ENCODE measurements around the gene POLE.

Gene POLE

DNA sequence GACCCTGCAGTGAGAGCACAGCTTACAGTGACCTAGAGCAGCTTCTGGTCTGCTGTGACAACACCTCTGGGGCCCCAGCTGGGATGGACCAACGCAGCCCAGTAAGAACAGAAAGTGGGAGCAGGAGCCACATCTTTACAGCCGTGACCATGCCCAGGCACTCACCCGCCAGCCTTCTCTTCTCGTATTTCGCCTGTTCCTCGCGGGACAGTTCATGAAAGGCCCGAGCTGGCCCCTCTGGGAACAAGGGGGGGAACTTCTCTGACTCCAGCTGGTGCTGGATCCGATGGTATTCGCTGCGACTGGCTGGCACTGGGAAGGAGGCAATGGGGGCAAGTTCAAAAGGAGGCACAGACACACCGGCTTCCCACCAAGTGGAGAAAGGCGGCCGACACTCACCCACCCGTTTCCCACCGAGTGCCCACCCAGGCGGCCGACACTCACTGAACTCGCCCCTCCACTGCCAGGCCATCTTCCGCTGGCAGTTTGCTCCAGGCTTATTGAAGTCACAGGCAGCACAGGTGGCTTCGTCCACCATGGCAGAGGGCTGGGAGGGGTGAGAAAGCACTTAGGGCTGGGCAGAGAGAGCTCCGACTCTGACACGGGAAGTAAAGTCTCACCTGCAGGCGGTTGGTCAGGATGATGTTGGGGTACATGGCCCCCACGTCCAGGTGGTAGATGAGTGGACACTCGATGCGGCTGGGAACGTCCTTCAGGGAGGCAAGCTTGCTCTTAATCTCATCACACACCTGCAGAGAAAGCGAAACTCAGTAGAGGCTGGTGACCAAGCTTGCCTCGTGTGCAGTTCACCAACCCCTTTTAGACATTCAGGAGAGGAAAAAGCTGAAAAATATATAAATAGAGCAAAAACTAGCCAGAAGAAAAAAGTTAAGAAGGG, 18.7 kb downstream of the POLE start:
- Histone ChIP-seq H3K9me3 (ENCODE audit: control insufficient read depth in 1 of 2, low read length in 2 of 2) (no peaks in the 10 kb centered on the region), H3K36me3 (ENCODE audit: control insufficient read depth in 1 of 2, insufficient read depth in 2 of 2, low read length in 2 of 2) (peaks cover 13 to 78% of the 10 kb centered on the region in 2 donors), H3K9ac (ENCODE audit: low read depth in 1 of 2, low read length in 2 of 2) (no peak overlapping the region), H3K27me3 (ENCODE audit: control insufficient read depth in 1 of 2, insufficient read depth in 2 of 2, low read length in 2 of 2) (no peaks in the 10 kb centered on the region), H3K4me1 (ENCODE audit: control insufficient read depth in 1 of 2, insufficient read depth in 2 of 2, low read length in 2 of 2) (no peaks in the 10 kb centered on the region), H3K27ac (ENCODE audit: low read depth, low read length) (no peak overlapping the region), H3K4me3 (ENCODE audit: low read depth in 1 of 2, low read length in 2 of 2) (no peak overlapping the region)

DNA sequence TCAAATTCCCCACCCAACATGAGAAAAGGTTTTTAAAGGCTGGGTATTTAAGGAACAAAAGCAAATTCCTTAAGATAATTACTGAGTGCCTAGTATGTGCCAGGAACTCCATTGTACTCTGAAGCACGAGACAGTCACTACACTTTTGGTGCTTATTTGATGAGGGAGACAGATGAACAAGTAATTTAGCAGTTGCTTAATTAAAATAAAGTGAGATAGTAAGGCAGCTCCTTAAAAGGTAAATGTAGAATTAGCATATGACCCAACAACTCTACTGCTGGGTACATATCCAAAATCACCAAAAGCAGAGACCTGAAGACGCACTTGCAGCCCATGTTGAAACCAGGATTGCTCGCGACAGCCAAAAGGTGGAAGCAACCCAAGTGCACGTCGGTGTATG, 21.3 kb downstream of the POLE start:
- peaks cover 24 to 85% of the 10 kb centered on the region in 2 donors for H3K36me3 ChIP-seq (ENCODE audit: control insufficient read depth in 1 of 2, insufficient read depth in 2 of 2, low read length in 2 of 2)
- H3K4me3 ChIP-seq (ENCODE audit: low read depth in 1 of 2, low read length in 2 of 2) = no peak overlapping the region
- H3K4me1 ChIP-seq (ENCODE audit: control insufficient read depth in 1 of 2, insufficient read depth in 2 of 2, low read length in 2 of 2) = no peaks in the 10 kb centered on the region
- H3K27ac ChIP-seq (ENCODE audit: low read depth, low read length) = no peak overlapping the region
- no peak overlapping the region for H3K9ac ChIP-seq (ENCODE audit: low read depth in 1 of 2, low read length in 2 of 2)
- no peaks in the 10 kb centered on the region for H3K9me3 ChIP-seq (ENCODE audit: control insufficient read depth in 1 of 2, low read length in 2 of 2)
- no peaks in the 10 kb centered on the region for H3K27me3 ChIP-seq (ENCODE audit: control insufficient read depth in 1 of 2, insufficient read depth in 2 of 2, low read length in 2 of 2)

DNA sequence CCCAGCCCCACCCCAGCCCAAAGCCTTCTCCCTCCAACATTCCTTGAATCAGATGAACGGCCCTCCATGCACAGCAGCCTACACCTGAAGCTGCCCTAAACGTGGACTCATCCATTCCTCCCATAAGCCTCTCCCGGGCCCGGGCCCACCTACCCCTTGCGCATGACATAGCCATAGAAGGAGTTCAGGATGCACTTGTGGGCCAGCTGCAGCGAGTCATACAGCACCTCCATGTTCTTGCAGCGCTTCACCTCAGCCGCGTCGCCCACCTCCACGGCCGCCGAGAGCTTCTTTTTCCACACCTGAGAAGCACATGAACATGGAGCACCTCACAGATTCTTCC, 22.0 kb downstream of the POLE start:
- Histone ChIP-seq H3K27ac (ENCODE audit: low read depth, low read length) (no peak overlapping the region), H3K4me1 (ENCODE audit: control insufficient read depth in 1 of 2, insufficient read depth in 2 of 2, low read length in 2 of 2) (no peaks in the 10 kb centered on the region), H3K36me3 (ENCODE audit: control insufficient read depth in 1 of 2, insufficient read depth in 2 of 2, low read length in 2 of 2) (peaks cover 30 to 92% of the 10 kb centered on the region in 2 donors), H3K4me3 (ENCODE audit: low read depth in 1 of 2, low read length in 2 of 2) (no peak overlapping the region), H3K9ac (ENCODE audit: low read depth in 1 of 2, low read length in 2 of 2) (no peak overlapping the region), H3K9me3 (ENCODE audit: control insufficient read depth in 1 of 2, low read length in 2 of 2) (no peaks in the 10 kb centered on the region), H3K27me3 (ENCODE audit: control insufficient read depth in 1 of 2, insufficient read depth in 2 of 2, low read length in 2 of 2) (no peaks in the 10 kb centered on the region)

DNA sequence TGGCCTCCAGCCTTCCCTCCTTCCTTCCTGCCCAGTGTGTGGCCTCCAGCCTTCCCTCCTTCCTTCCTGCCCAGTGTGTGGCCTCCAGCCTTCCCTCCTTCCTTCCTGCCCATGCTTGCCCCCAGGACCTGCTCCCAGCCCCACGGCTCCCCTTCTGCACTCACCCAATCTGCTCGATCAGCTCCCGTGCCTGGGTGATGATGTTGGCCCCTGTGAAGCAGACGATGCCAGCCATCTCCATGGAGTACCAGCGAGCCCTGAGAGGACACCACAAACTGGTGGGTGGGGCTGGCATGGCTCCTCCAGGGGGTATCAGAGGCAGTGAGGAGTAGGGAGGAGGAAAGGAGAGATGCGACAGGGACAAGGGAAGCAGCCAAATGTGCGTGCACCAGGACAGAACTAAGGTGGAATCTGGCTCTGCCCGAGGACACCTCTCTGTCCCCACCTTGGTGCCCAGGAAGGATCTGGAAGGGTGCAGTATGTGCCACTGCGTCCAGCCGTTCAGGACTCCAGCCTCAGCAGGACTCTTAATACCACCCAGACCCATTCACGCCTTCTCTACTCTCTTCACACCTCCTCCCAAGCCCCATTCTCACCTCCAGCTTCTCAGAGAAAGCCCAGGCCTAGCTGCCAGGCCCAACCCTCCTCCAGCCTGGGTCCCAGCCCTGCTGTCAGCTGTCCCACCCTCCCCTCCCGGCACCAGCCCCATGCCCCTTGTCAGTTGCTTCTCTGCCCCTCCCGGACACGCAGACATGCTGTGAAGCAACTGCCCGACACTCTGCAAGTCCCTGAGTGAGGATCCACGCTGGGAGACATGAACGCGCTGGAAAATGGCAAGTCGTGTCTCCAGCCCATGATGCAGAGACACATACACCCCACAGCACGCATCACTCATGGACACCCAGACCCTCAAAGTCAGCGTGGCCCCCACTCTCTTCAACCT, 22.7 kb downstream of the POLE start:
- no peak overlapping the region for H3K9ac ChIP-seq (ENCODE audit: low read depth in 1 of 2, low read length in 2 of 2)
- no peaks in the 10 kb centered on the region for H3K27me3 ChIP-seq (ENCODE audit: control insufficient read depth in 1 of 2, insufficient read depth in 2 of 2, low read length in 2 of 2)
- no peaks in the 10 kb centered on the region for H3K4me1 ChIP-seq (ENCODE audit: control insufficient read depth in 1 of 2, insufficient read depth in 2 of 2, low read length in 2 of 2)
- no peak overlapping the region for H3K27ac ChIP-seq (ENCODE audit: low read depth, low read length)
- no peaks in the 10 kb centered on the region for H3K9me3 ChIP-seq (ENCODE audit: control insufficient read depth in 1 of 2, low read length in 2 of 2)
- peaks cover 34 to 93% of the 10 kb centered on the region in 2 donors for H3K36me3 ChIP-seq (ENCODE audit: control insufficient read depth in 1 of 2, insufficient read depth in 2 of 2, low read length in 2 of 2)
- H3K4me3 ChIP-seq (ENCODE audit: low read depth in 1 of 2, low read length in 2 of 2) = no peak overlapping the region

DNA sequence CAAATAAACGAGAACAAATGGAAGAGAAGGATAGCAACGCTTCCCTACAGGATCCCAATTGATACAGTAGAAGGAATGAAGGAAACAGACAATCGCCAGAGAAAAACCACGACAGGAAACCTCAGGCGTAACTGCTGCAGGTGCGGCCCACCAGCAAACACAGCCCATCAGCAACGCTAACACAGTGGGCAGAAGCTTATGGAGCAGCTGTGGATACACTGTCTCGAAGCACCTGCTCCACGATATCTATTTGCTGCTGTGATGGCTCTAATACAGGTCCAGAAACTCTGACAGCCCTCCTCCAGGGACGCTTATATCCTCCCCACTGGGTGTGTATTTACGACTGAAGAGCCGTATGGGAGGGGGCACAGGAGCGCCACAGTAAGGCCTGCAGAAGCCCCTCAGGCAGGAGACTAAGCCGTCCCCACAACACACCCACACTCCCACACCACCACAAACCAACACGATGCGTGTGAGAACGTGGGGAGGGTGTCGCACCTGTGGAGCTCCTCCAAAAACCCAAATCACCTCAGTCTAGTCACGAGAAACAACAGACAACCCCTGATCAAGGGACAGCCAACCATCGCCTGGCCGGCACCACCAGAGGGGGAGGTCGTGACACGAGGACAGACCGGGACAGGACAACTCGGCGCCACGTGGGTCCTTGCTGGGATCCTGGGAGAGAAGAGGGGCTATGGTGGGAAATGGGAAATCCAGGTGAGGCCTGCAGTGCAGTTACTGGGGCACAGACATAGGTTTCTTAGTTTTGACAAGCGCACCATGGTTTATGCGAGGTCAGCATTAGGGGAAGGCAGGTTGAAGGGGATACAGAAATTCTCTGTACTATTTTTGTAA, 24.0 kb downstream of the POLE start:
- H3K36me3 ChIP-seq (ENCODE audit: control insufficient read depth in 1 of 2, insufficient read depth in 2 of 2, low read length in 2 of 2) = peaks cover 38 to 98% of the 10 kb centered on the region in 2 donors
- H3K9me3 ChIP-seq (ENCODE audit: control insufficient read depth in 1 of 2, low read length in 2 of 2) = no peaks in the 10 kb centered on the region
- H3K4me3 ChIP-seq (ENCODE audit: low read depth in 1 of 2, low read length in 2 of 2) = no peak overlapping the region
- H3K9ac ChIP-seq (ENCODE audit: low read depth in 1 of 2, low read length in 2 of 2) = no peak overlapping the region
- H3K27ac ChIP-seq (ENCODE audit: low read depth, low read length) = no peak overlapping the region
- H3K27me3 ChIP-seq (ENCODE audit: control insufficient read depth in 1 of 2, insufficient read depth in 2 of 2, low read length in 2 of 2) = no peaks in the 10 kb centered on the region
- no peaks in the 10 kb centered on the region for H3K4me1 ChIP-seq (ENCODE audit: control insufficient read depth in 1 of 2, insufficient read depth in 2 of 2, low read length in 2 of 2)

DNA sequence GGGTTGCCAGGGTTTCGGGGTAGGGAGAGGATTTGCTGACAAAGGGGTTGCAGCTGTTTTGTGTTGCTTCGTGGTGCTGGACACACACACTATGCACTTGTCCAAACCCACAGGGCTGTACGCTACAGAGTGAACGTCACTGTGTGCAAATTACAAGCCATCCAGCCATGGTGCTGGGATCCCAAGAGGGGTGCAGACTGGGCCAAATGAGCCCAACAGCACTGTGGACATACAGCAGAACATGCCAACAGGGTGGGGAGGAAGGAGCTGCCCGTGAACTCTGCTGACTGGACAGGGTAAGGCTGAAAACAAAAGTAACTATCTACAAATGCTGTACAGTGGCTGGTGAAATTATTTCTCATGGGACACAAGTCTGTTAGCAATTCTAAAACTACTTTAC, 25.2 kb downstream of the POLE start:
- Histone ChIP-seq H3K9me3 (ENCODE audit: control insufficient read depth in 1 of 2, low read length in 2 of 2) (no peaks in the 10 kb centered on the region), H3K27ac (ENCODE audit: low read depth, low read length) (no peak overlapping the region), H3K36me3 (ENCODE audit: control insufficient read depth in 1 of 2, insufficient read depth in 2 of 2, low read length in 2 of 2) (peaks cover 50 to 99% of the 10 kb centered on the region in 2 donors), H3K4me1 (ENCODE audit: control insufficient read depth in 1 of 2, insufficient read depth in 2 of 2, low read length in 2 of 2) (no peaks in the 10 kb centered on the region), H3K27me3 (ENCODE audit: control insufficient read depth in 1 of 2, insufficient read depth in 2 of 2, low read length in 2 of 2) (no peaks in the 10 kb centered on the region), H3K4me3 (ENCODE audit: low read depth in 1 of 2, low read length in 2 of 2) (no peak overlapping the region), H3K9ac (ENCODE audit: low read depth in 1 of 2, low read length in 2 of 2) (no peak overlapping the region)

DNA sequence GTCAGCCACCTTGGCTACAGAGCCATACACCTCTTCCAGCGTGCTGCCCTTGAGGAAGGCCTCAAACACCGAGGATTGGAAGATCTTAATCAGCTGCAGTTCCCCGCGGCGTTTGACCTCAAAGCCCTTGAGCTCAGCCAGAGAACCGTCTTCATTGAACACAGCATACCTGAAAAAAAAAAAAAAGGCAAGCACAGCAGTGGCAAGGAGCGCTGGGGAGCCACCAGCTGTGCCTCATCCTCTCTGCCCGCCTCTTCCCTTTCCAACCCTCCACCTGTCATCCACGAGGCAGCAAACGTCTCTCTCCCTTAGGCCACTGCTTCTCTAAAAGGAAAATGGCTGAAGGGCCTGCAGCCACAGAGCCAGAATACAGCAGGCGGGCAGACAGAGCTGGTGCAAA, 26.1 kb downstream of the POLE start:
- H3K36me3 ChIP-seq (ENCODE audit: control insufficient read depth in 1 of 2, insufficient read depth in 2 of 2, low read length in 2 of 2) = peaks cover 50 to 99% of the 10 kb centered on the region in 2 donors
- no peaks in the 10 kb centered on the region for H3K27me3 ChIP-seq (ENCODE audit: control insufficient read depth in 1 of 2, insufficient read depth in 2 of 2, low read length in 2 of 2)
- H3K27ac ChIP-seq (ENCODE audit: low read depth, low read length) = no peak overlapping the region
- H3K9ac ChIP-seq (ENCODE audit: low read depth in 1 of 2, low read length in 2 of 2) = no peak overlapping the region
- no peaks in the 10 kb centered on the region for H3K4me1 ChIP-seq (ENCODE audit: control insufficient read depth in 1 of 2, insufficient read depth in 2 of 2, low read length in 2 of 2)
- H3K9me3 ChIP-seq (ENCODE audit: control insufficient read depth in 1 of 2, low read length in 2 of 2) = no peaks in the 10 kb centered on the region
- no peak overlapping the region for H3K4me3 ChIP-seq (ENCODE audit: low read depth in 1 of 2, low read length in 2 of 2)

DNA sequence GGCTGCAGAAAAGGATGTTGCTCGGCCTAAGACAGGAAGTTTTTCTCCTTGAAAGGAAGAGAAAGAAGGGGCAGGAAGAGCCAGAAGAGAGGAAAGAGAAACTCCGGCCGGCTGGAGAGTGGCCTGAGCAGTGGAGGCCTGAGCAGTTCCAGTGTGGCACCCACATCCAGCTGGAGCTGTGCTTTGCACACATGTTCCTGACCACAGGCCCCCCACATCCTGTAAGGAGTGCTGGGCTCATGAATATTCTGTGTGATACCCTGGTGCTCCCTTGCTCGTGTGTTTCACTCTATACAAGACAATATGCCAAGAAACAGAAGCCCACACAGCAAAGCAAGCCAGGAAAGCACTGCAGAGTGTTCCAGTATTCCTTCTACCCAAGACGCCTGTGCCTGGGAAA, 27.1 kb downstream of the POLE start:
- no peaks in the 10 kb centered on the region for H3K4me1 ChIP-seq (ENCODE audit: control insufficient read depth in 1 of 2, insufficient read depth in 2 of 2, low read length in 2 of 2)
- no peaks in the 10 kb centered on the region for H3K27me3 ChIP-seq (ENCODE audit: control insufficient read depth in 1 of 2, insufficient read depth in 2 of 2, low read length in 2 of 2)
- peaks cover 52 to 94% of the 10 kb centered on the region in 2 donors for H3K36me3 ChIP-seq (ENCODE audit: control insufficient read depth in 1 of 2, insufficient read depth in 2 of 2, low read length in 2 of 2)
- no peak overlapping the region for H3K27ac ChIP-seq (ENCODE audit: low read depth, low read length)
- no peaks in the 10 kb centered on the region for H3K9me3 ChIP-seq (ENCODE audit: control insufficient read depth in 1 of 2, low read length in 2 of 2)
- no peak overlapping the region for H3K9ac ChIP-seq (ENCODE audit: low read depth in 1 of 2, low read length in 2 of 2)
- H3K4me3 ChIP-seq (ENCODE audit: low read depth in 1 of 2, low read length in 2 of 2) = no peak overlapping the region

DNA sequence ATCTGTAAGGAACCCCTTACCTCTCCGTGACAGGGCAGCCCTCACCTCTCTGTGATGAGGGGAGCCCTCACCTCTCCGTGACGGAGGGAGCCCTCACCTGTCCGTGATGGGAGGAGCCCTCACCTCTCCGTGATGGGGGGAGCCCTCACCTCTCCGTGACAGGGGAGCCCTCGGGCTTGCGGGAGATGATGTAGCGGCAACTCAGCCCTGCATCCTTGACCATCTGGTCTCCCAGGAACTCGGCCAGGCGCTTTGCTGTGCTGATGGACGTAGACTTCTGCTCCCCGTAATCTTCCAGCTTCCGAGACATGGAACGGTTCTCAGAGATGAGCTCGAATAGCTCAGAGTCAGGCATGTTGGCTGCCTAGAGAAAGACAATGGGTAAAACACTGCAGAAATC, 28.0 kb downstream of the POLE start:
- Histone ChIP-seq H3K9ac (ENCODE audit: low read depth in 1 of 2, low read length in 2 of 2) (no peak overlapping the region), H3K4me3 (ENCODE audit: low read depth in 1 of 2, low read length in 2 of 2) (no peak overlapping the region), H3K27ac (ENCODE audit: low read depth, low read length) (no peak overlapping the region), H3K4me1 (ENCODE audit: control insufficient read depth in 1 of 2, insufficient read depth in 2 of 2, low read length in 2 of 2) (no peaks in the 10 kb centered on the region), H3K9me3 (ENCODE audit: control insufficient read depth in 1 of 2, low read length in 2 of 2) (no peaks in the 10 kb centered on the region), H3K36me3 (ENCODE audit: control insufficient read depth in 1 of 2, insufficient read depth in 2 of 2, low read length in 2 of 2) (peaks cover 52 to 93% of the 10 kb centered on the region in 2 donors), H3K27me3 (ENCODE audit: control insufficient read depth in 1 of 2, insufficient read depth in 2 of 2, low read length in 2 of 2) (no peaks in the 10 kb centered on the region)

Data from duodenal mucosa (tissue), 2 donors.